SKM-1 treated with dmso at 0.1 percent for 144 hours (cell line): Measurements from ENCODE around the gene FHIT.

ENCODE experiments used
- DNase-seq: peaks from one replicate; lab custom pipeline; 2025; ENCODE audit not compliant: unreplicated experiment; lab: John Stamatoyannopoulos, UW

Gene FHIT

GRCh38 chr3:60192297-60193114 lies 1058.7 kb downstream of the FHIT start:
- no peak for DNase-seq

GRCh38 chr3:60190073-60190472 lies 1061.2 kb downstream of the FHIT start:
- DNase-seq = no peak

GRCh38 chr3:60189304-60189703 lies 1061.9 kb downstream of the FHIT start:
- DNase-seq = no peak

GRCh38 chr3:60188803-60189202 lies 1062.4 kb downstream of the FHIT start:
- no peak for DNase-seq

GRCh38 chr3:60187343-60187742 lies 1063.9 kb downstream of the FHIT start:
- no peak for DNase-seq

- DNase-seq = no peak
These were observed 1064.9 kb downstream of the FHIT start for GRCh38 chr3:60186359-60186758.

GRCh38 chr3:60185161-60185560 lies 1066.1 kb downstream of the FHIT start:
- DNase-seq = no peak

- no peak for DNase-seq
These were observed 1068.6 kb downstream of the FHIT start for GRCh38 chr3:60182697-60183096.

GRCh38 chr3:60178931-60179653 lies 1072.2 kb downstream of the FHIT start:
- no peak for DNase-seq

GRCh38 chr3:60177726-60178125 lies 1073.5 kb downstream of the FHIT start:
- no peak for DNase-seq

- DNase-seq = no peak
These were observed 1074.6 kb downstream of the FHIT start for GRCh38 chr3:60176614-60177013.

- no peak for DNase-seq
These were observed 1075.6 kb downstream of the FHIT start for GRCh38 chr3:60175680-60176079.

- peak; percentile 10 for DNase-seq
These were observed 1081.5 kb downstream of the FHIT start for GRCh38 chr3:60169755-60170154.

GRCh38 chr3:60167186-60167585 lies 1084.1 kb downstream of the FHIT start:
- no peak for DNase-seq

GRCh38 chr3:60160822-60161748 lies 1090.2 kb downstream of the FHIT start:
- no peak for DNase-seq

- DNase-seq = no peak
These were observed 1091.0 kb downstream of the FHIT start for GRCh38 chr3:60160111-60160821.

GRCh38 chr3:60158035-60158434 lies 1093.2 kb downstream of the FHIT start:
- no peak for DNase-seq

GRCh38 chr3:60154011-60154410 lies 1097.2 kb downstream of the FHIT start:
- DNase-seq = no peak

GRCh38 chr3:60153221-60153999 lies 1097.8 kb downstream of the FHIT start:
- no peak for DNase-seq

- DNase-seq = no peak
These were observed 1101.8 kb downstream of the FHIT start for GRCh38 chr3:60149501-60149900.
